MM.1S (cell line): ENCODE results near the gene PRKD2.
A peak's percentile ranks its signal among the peaks of the same experiment; 100 is the strongest.

ENCODE experiments used
- DNase-seq: peaks from one replicate; pipeline ENCODE4 v3.0.0-alpha.2; 2015
- H2AFZ ChIP-seq: fragments of 300-600 bp; sonication (generic); 2 replicates; pipeline ENCODE4 v1.6.0; 2016; ENCODE audit warnings: antibody characterized with exemption, low read length
- H3F3A ChIP-seq: fragments of 300-600 bp; sonication (generic); 2 replicates; pipeline ENCODE4 v1.6.1; 2016; ENCODE audit warnings: mild to moderate bottlenecking, antibody characterized with exemption, low read length, moderate library complexity, mixed read lengths; ENCODE audit not compliant: insufficient read depth
- H3K27ac ChIP-seq: fragments of 300-600 bp; sonication (generic); 2 replicates; pipeline ENCODE4 v1.5.1; 2016; ENCODE audit warnings: mild to moderate bottlenecking, low read length
- H3K27me3 ChIP-seq: fragments of 300-600 bp; sonication (generic); replicated peaks from 2 replicates; pipeline ENCODE4 v1.6.0; 2016; ENCODE audit warnings: low read length; ENCODE audit not compliant: insufficient read depth
- H3K36me3 ChIP-seq: fragments of 300-600 bp; sonication (generic); replicated peaks from 2 replicates; pipeline ENCODE4 v1.6.1; 2016; ENCODE audit warnings: mild to moderate bottlenecking, low read length, mixed read lengths; ENCODE audit not compliant: insufficient read depth
- H3K4me1 ChIP-seq: fragments of 300-600 bp; sonication (generic); 2 replicates; pipeline ENCODE4 v1.6.1; 2016; ENCODE audit warnings: low read length, mixed read lengths
- H3K4me2 ChIP-seq: fragments of 300-600 bp; sonication (generic); 2 replicates; pipeline ENCODE4 v1.6.0; 2016; ENCODE audit warnings: low read depth, low read length
- H3K4me3 ChIP-seq: fragments of 300-600 bp; sonication (generic); 2 replicates; pipeline ENCODE4 v1.5.1; 2016; ENCODE audit warnings: low read length, mixed read lengths
- H3K79me2 ChIP-seq: fragments of 300-600 bp; sonication (generic); 2 replicates; pipeline ENCODE4 v1.6.1; 2016; ENCODE audit warnings: mixed run types, low read length, mixed read lengths
- H3K9ac ChIP-seq: fragments of 300-600 bp; sonication (generic); 2 replicates; pipeline ENCODE4 v1.6.1; 2016; ENCODE audit warnings: low read length, mixed read lengths
- H3K9me2 ChIP-seq: fragments of 300-600 bp; sonication (generic); replicated peaks from 2 replicates; pipeline ENCODE4 v1.6.1; 2016; ENCODE audit warnings: mild to moderate bottlenecking, low read length, mixed read lengths; ENCODE audit not compliant: insufficient read depth
- H3K9me3 ChIP-seq: fragments of 300-600 bp; sonication (generic); replicated peaks from 2 replicates; pipeline ENCODE4 v1.6.1; 2016; ENCODE audit warnings: mild to moderate bottlenecking, low read length, mixed read lengths; ENCODE audit not compliant: insufficient read depth
- H4K20me1 ChIP-seq: fragments of 300-600 bp; sonication (generic); 2 replicates; pipeline ENCODE4 v1.6.1; 2016; ENCODE audit warnings: mild to moderate bottlenecking, low read length, moderate library complexity, mixed read lengths; ENCODE audit not compliant: insufficient read depth
- CTCF ChIP-seq: fragments of 300-600 bp; sonication (generic); IDR thresholded peaks from 2 replicates; pipeline ENCODE4 v1.5.1; 2016; ENCODE audit warnings: antibody characterized with exemption, low read length, mixed read lengths
- EZH2 ChIP-seq: fragments of 300-600 bp; sonication (generic); optimal IDR thresholded peaks from 2 replicates; pipeline ENCODE3; 2017; ENCODE audit warnings: low read depth, mild to moderate bottlenecking, antibody characterized with exemption, low read length, mixed read lengths
- EZH2phosphoT487 ChIP-seq: fragments of 300-600 bp; sonication (generic); IDR thresholded peaks from 2 replicates; pipeline ENCODE4 v1.6.1; 2018; ENCODE audit warnings: antibody characterized with exemption, low read length

PRKD2 gene

GRCh38 chr19:46748325-46749109, 31.6 kb upstream of the PRKD2 start:
- Histone ChIP-seq H3K9me2 (no peaks in the 10 kb centered on the region), H3K9ac (no peak overlapping the region), H3K4me2 (no peak overlapping the region), H3K27me3 (no peaks in the 10 kb centered on the region), H3K9me3 (no peaks in the 10 kb centered on the region), H3F3A (no peaks in the 10 kb centered on the region), H3K36me3 (no peaks in the 10 kb centered on the region), H3K4me3 (no peak overlapping the region), H3K4me1 (peaks cover 17% of the 10 kb centered on the region), H2AFZ (no peak overlapping the region), H3K79me2 (peaks cover 34% of the 10 kb centered on the region), H3K27ac (no peak overlapping the region), H4K20me1 (peaks cover 5% of the 10 kb centered on the region; the same call in 1 of the 2 replicates)
- TF ChIP-seq EZH2phosphoT487: no peak
- no peak for TF ChIP-seq EZH2
- peak; percentile 75 for TF ChIP-seq CTCF
- DNase-seq: peak; percentile 49

GRCh38 chr19:46746281-46747057, 29.6 kb upstream of the PRKD2 start, which contains the start of gene STRN4:
Gene STRN4 (minus strand): TSS chr19:46746450. CDS start chr19:46746430, 20 bp downstream.
- H4K20me1 ChIP-seq: peaks cover 21% of the 10 kb centered on the region
- peaks cover 14% of the 10 kb centered on the region for H3K4me1 ChIP-seq
- TF ChIP-seq CTCF (no peak), EZH2 (no peak), EZH2phosphoT487 (no peak)
- H3K79me2 ChIP-seq: peaks cover 54% of the 10 kb centered on the region
- DNase-seq: peak; percentile 64
- peak within 1 kb of the TSS; percentile 97 for H3K9ac ChIP-seq
- H3K9me2 ChIP-seq: no peaks in the 10 kb centered on the region
- H3K36me3 ChIP-seq: no peaks in the 10 kb centered on the region
- H3F3A ChIP-seq: no peaks in the 10 kb centered on the region
- peak within 1 kb of the TSS; percentile 92 for H2AFZ ChIP-seq
- H3K4me2 ChIP-seq: peak within 1 kb of the TSS; percentile 96
- H3K4me3 ChIP-seq: peak within 1 kb of the TSS; percentile 97
- H3K27ac ChIP-seq: peak within 1 kb of the TSS; percentile 56; the same call in 1 of the 2 replicates
- no peaks in the 10 kb centered on the region for H3K27me3 ChIP-seq
- no peaks in the 10 kb centered on the region for H3K9me3 ChIP-seq

- Histone ChIP-seq H3K9me2 (no peaks in the 10 kb centered on the region), H2AFZ (peak within 1 kb of the TSS; percentile 92), H3K27me3 (no peaks in the 10 kb centered on the region), H4K20me1 (peaks cover 26% of the 10 kb centered on the region), H3K9me3 (no peaks in the 10 kb centered on the region), H3K4me3 (peak within 1 kb of the TSS; percentile 97), H3K4me2 (peak within 1 kb of the TSS; percentile 96), H3K79me2 (peaks cover 62% of the 10 kb centered on the region), H3K4me1 (peaks cover 14% of the 10 kb centered on the region), H3K9ac (peak within 1 kb of the TSS; percentile 97), H3K36me3 (no peaks in the 10 kb centered on the region), H3K27ac (peak within 1 kb of the TSS; percentile 56; the same call in 1 of the 2 replicates), H3F3A (no peaks in the 10 kb centered on the region)
- DNase-seq: no peak
- TF ChIP-seq EZH2: no peak
- TF ChIP-seq EZH2phosphoT487: no peak
- TF ChIP-seq CTCF: no peak
Observed at GRCh38 chr19:46745521-46746280, 28.8 kb upstream of the PRKD2 start, which contains the start of gene FKRP. Gene FKRP (plus strand): TSS chr19:46746057. CDS start chr19:46755451, 9,394 bp downstream.
